Stimulated activated CD8-positive, alpha-beta memory T cell treated with anti-CD3 and anti-CD28 coated beads, Interleukin-4, amount 100 ng/mL, for 1 hour (primary cell): ENCODE results near the gene SP2.

Experiments used
- DNase-seq, 2 donors: peaks; one replicate each; pipeline ENCODE4 v3.0.0-alpha.2; 2020; ENCODE audit warnings: low read depth in 2 of 2, low spot score in 1 of 2

The SP2 gene

GRCh38 chr17:47895856-47896671 is at the start of gene SP2:
Gene SP2 (plus strand): TSS chr17:47896236. CDS start chr17:47896287, 51 bp downstream.
- peak; percentile 96 to 98 for DNase-seq

- DNase-seq, result no peak
Measured at GRCh38 chr17:47846716-47847340, 49.2 kb upstream of the SP2 start.

DNA sequence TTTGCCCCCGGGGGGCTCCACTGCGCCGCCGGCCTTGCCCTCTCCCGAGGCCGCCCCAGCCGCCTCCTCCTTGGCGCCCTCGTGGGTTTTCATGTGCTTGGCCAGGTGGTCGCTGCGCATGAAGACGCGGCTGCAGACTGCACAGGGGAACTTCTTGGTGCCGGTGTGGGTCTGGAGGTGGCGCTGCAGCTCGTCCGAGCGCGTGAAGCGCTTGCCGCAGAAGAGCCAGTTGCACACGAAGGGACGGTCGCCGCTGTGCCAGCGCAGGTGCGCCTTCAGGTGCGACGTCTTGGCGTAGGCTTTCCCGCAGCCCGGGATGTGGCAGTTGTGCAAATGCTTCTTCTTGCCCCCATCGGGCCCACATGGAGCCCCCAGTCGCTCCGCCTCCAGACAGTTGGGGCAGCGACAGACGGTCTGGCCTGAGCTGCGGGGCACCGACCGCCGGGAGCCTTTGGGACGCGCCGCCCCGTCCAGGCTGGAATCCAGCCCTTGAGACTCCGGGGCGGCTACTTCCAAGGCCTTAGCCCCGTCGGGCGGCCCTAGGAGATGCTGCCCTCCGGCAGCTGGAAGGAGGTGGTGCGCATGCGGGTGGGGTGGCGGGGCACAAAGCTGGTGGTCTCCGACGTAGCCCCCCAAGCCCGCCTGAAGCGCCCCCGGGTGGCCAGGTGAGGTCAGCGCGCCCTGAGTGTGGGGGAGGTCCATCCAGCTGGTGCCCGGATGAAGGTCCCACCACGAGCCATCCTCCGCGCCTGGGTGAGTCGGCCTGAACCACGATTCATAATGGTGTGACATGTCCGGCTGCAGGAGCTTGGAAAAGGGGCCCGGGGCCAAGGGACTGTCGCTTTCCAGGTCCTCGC is 48.5 kb upstream of the SP2 start:
- no peak for DNase-seq

- no peak for DNase-seq
Measured at GRCh38 chr17:47848198-47848513, 47.9 kb upstream of the SP2 start.

GRCh38 chr17:47850373-47850691 is 45.7 kb upstream of the SP2 start:
- no peak for DNase-seq

- peak in 1 of 2 donors; percentile 44 for DNase-seq
Measured at GRCh38 chr17:47850692-47851573, 45.1 kb upstream of the SP2 start, which contains the start of gene SP6. Gene SP6 (minus strand): TSS chr17:47851163. CDS start chr17:47848429, 2,734 bp downstream.

DNA sequence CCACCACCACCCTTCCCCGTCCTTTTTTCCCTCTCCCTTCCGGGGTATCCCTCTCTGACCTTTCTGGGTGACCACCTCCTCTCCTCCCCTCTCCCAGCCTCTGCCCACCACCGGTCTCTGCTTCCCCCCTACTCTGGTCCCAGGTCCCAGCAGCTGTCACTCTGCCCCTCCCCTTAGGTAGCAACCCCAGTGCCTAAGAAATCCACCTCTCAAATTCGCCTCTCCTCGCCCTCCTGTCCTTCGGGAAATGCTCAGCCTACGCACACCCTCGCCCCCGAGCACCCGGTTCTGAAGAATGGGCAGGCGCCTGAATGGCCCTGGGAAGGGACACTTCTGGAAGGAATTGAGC is 44.3 kb upstream of the SP2 start:
- no peak for DNase-seq

DNA sequence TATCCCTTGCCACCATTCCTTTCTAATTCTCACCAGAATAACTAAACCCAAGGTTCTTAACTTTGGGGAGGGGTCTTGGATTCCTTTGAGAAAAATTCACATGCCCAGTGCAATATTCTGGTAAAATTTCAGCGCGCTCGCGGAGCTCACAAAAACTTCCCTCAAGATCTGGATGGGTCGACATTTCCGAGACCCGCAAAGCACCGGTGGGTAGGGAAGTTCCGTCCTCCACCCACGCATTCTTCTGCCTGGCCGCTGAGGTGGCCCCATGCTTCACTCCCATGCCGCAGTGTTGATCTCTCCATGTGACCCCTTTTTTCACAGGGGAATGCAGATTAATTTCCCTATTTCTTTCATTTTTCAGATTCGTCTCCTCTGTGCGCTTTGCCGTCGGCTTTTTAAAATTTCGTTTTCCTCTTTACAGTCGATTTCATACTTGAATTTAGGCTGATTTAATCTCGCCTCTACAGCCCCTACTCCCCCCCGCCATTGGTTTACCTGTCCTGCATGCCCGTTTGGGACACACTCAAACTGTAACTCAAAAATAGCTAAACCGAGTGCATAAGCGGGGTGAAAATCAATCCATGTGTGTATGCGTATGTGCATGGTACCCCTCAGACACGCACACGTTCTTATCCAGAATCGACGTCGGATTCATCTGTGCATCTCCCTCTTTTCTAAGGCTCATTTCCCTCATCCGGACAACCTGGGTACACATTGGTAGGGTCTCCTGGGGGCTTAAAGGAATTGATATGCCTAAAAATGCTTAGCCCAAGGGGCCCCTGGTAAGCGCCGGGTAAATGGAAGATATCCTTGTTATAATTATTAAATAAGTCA is 43.7 kb upstream of the SP2 start:
- DNase-seq, result no peak

DNA sequence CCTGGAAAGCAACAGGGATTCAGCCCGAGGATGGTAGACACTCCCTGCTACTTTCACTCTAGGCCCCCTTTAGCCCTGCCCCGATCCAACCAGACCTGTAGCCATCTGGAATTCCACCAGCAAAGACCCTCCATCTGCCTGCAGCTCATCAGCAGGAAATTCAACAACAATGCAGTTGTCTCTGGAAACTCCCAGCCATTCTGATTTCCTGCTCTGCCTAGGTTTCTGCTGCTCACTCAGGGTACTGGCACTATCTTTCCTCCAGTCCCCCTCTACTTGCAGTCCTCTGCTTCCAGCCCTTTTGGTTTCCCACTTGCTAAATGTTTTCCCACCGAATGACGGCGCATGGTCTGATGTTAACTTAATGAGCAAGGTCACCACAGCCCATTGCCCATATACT is 42.4 kb upstream of the SP2 start:
- DNase-seq, result no peak

DNA sequence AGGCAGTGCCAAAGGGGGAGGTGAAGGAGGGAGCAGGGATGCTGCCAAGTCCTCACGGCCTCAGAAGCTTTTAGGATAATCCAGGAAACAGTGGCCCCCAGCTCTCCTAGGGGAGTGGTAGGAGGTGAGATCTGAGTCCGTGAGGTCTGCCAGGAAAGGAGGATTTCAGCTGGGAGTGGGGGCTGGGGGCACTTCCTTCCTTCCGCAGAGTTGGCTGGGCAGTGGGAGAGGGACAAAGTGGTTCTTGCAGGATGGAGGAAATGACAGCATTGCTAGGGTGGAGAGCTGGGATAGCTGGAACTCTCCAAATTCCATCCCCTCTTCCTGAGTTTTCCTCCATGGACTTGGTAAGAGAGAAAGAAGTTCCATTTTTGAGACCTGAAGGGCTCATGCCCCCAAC is 40.3 kb upstream of the SP2 start:
- no peak for DNase-seq

DNA sequence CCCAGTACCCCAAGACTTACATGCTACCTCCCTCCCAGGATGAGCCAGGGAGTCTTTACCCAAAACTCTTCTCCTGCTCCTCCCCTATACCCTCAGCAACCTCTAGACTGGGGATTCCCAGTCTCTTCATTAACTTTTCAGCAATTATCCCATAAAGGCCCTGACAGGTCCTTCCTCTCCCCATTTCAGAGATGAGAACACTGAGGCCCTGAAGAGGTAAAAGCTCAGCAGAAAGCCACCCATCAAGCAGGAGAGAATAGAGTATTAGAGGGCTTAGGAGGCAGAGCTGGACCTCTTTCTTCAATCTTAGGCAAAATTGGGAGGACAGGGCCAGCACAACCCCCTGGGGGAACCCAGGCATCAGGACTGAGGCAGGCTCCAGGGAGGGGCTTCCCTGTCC is 39.2 kb upstream of the SP2 start:
- no peak for DNase-seq

- DNase-seq, result no peak
Measured at GRCh38 chr17:47857551-47858455, 38.2 kb upstream of the SP2 start.

DNA sequence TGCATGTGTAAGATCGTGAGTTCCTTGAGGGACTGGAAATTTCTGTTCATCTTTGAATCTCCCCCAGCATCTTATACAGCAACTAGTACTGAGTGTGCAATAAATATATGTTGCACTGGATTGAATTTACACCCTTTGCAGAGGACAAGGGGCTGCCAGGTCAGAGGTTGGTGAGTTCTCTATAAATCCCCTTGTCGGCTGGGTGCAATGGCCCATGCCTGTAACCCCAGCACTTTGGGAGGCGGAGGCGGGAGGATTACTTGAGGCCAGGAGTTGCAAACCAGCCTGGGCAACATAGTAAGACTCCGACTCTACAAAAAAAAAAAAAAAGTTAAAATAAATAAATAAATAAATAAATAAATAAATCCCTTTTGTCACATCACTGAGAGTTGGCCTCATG is 35.6 kb upstream of the SP2 start:
- no peak for DNase-seq

GRCh38 chr17:47862621-47863440 is 33.2 kb upstream of the SP2 start:
- DNase-seq, result no peak

- DNase-seq, result no peak
Measured at GRCh38 chr17:47864791-47865216, 31.2 kb upstream of the SP2 start.

DNA sequence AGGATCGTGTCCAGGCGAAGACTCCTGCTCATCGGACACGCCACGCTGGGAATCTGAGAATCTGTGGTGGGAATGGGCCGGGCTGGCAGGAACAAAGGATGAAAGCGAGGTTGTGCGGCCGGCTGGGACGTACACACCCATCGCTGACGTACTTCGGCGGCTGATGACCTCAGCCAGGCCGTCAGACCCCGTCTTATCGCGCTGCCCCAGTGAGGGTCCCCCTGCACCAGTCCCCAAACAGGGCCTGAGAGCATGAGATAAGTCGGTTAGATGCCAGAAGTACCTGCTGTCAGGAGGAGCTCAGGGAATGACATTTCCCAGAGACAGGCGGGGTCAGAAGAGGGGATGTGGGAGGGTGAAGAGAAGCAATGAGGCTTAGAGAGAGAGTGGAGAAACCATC is 29.1 kb upstream of the SP2 start:
- no peak for DNase-seq

GRCh38 chr17:47867813-47868533 is 28.1 kb upstream of the SP2 start:
- DNase-seq, result no peak

GRCh38 chr17:47869114-47869513 is 26.9 kb upstream of the SP2 start:
- DNase-seq, result no peak
